LNCaP clone FGC (cell line): ENCODE measurements around the gene CHSY3.

Experiments used
- DNase-seq: peaks from one replicate; pipeline ENCODE4 v3.0.0-alpha.2; 2011; ENCODE audit warnings: low read depth
- H3K4me3 ChIP-seq: 2 replicates; pipeline ENCODE4 v1.5.1; 2011; ENCODE audit warnings: mild to moderate bottlenecking, low read depth, low read length, control low read depth
- TF ChIP-seq, protein P1 (sequence below): IDR thresholded peaks from 2 replicates; pipeline ENCODE4 v1.5.1; 2012; ENCODE audit warnings: mild to moderate bottlenecking; ENCODE audit not compliant: control insufficient read depth, insufficient read depth; ENCODE audit errors: extremely low read depth

The CHSY3 gene

DNA sequence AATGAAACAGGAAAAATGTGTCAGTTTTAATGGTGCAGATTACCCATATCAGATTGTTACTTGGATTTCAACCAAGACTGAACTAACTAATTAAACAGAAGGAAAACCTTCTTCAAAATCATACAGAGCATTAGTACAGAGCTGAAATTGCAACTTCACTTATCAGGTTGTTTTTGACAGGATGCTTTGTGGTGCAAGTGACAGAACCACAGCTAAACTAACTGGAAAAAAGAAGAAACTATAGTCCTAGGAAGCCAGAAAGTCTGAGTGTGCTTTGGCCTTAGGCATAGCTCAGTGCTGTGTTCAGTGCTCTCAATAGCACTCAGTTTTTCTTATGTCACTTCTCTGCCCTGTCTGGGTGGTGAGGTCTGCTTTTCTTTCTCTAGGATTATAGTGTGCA is 267.4 kb downstream of the CHSY3 start:
- DNase-seq, result no peak
- H3K4me3 ChIP-seq, result no peak overlapping the region
- TF ChIP-seq, protein P1, sequence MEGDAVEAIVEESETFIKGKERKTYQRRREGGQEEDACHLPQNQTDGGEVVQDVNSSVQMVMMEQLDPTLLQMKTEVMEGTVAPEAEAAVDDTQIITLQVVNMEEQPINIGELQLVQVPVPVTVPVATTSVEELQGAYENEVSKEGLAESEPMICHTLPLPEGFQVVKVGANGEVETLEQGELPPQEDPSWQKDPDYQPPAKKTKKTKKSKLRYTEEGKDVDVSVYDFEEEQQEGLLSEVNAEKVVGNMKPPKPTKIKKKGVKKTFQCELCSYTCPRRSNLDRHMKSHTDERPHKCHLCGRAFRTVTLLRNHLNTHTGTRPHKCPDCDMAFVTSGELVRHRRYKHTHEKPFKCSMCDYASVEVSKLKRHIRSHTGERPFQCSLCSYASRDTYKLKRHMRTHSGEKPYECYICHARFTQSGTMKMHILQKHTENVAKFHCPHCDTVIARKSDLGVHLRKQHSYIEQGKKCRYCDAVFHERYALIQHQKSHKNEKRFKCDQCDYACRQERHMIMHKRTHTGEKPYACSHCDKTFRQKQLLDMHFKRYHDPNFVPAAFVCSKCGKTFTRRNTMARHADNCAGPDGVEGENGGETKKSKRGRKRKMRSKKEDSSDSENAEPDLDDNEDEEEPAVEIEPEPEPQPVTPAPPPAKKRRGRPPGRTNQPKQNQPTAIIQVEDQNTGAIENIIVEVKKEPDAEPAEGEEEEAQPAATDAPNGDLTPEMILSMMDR, result no peak

DNA sequence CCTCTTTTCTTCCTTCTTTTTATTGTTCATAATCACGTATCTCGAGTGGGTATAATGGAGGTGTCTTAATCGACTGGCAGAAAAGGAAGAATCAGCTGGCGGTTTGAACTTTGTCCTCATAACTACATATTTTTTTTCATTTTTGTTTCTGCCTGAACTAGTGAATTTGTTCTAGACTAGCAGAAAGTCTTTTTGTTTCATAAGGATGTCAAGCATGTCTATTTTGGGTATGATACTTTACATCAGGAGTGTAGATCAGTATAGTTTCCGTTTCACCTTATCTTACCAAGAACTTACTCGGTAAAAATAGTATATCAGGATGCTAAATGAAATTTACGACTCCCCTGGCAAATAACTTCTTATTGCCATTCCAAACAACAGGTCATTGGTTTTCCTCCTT is 278.9 kb downstream of the CHSY3 start:
- DNase-seq, result no peak
- H3K4me3 ChIP-seq, result no peak overlapping the region
- TF ChIP-seq, protein P1, result no peak

- H3K4me3 ChIP-seq, result no peak overlapping the region
- no peak for DNase-seq
- TF ChIP-seq, protein P1, result no peak
Measured at GRCh38 chr5:130189961-130190360, 285.7 kb downstream of the CHSY3 start.

DNA sequence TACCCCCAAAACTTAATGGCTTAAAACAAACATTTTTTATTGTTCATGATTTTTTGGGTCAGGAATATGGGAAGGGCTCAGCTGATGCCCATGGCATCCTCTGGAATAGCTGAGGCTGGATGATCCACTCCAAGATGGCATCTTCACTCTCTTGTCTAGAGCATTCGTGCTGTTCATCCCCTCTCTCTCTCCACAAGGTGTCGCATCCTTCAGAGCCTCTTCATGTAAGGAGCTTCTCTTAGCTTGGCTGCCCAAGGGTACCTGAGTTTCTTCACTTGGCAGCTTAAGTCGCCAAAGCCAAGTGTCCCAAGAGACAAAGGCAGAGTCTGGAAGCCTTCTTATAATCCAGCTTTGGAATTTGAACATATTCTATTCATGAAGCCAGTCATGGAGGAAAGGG is 294.7 kb downstream of the CHSY3 start:
- H3K4me3 ChIP-seq, result no peak overlapping the region
- DNase-seq, result peak; percentile 17
- TF ChIP-seq, protein P1, result peak; percentile 52

DNA sequence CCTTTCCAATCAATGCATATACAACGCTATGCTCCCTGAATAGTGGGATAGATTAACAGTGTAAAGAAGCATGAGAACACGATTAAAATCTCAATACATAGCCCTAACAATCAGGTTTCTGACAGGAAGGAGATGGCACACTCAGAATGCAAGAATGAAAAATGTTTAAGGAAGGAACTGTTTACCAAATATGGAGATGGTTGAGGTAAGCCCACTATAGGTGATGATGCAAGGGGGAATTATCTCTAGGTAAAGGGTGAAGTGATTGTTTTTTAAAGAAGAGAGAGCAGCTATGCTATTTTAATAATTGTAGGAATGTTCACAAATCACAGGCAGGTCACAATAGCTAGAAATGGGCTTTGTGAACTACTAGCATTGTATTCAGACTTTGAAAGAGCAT is 302.4 kb downstream of the CHSY3 start:
- H3K4me3 ChIP-seq, result no peak overlapping the region
- no peak for DNase-seq
- TF ChIP-seq, protein P1, result no peak

- TF ChIP-seq, protein P1, result no peak
- no peak for DNase-seq
- no peak overlapping the region for H3K4me3 ChIP-seq
Measured at GRCh38 chr5:130213607-130214006, 309.3 kb downstream of the CHSY3 start.

DNA sequence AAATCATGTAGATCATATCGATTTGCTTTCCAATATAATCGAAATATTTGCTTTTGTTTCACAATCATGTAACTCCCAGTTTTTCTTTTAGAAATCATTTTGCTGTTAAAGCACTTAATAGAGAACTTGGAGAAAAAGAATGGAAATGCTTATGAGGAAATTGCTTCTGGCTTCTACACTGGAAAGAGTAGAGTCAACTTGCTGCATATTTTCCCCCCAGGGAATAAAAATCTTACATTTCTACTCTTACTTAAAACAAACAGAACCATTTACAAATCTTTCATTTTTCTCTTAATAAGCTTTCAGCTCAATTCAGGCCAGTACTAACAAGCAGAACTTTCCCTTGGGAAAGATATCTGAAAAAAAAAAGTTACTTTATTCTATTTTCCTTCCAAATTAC is 312.0 kb downstream of the CHSY3 start:
- no peak for DNase-seq
- TF ChIP-seq, protein P1, result no peak
- no peak overlapping the region for H3K4me3 ChIP-seq
